Aorta (tissue), 5 donors: ENCODE results near the gene FTO. TPM values are rescaled to one million over a fixed set of nuclear protein-coding genes. Genes with fewer than 3 reads are reported as not detected.

ENCODE experiments used
- ATAC-seq: fragments of 200-7000 bp; cut with Tn5 transposase; one replicate; pipeline ENCODE4 v1.9.1; 2022; ENCODE audit warnings: moderate library complexity; ENCODE audit not compliant: low FRiP score
- DNase-seq, 2 donors: peaks; one replicate each; pipeline ENCODE4 v3.0.0-alpha.2; 2020
- H3K27ac ChIP-seq, 2 donors: one replicate each; pipeline ENCODE4 v1.5.1; 2013; ENCODE audit warnings: low read length in 2 of 2, mild to moderate bottlenecking in 2 of 2, moderate library complexity in 2 of 2, control low read depth in 1 of 2, inconsistent platforms in 1 of 2, low read depth in 1 of 2
- H3K27me3 ChIP-seq, 2 donors: one replicate each; pipeline ENCODE4 v1.6.1; 2013; ENCODE audit warnings: control low read depth in 1 of 2, low read length in 1 of 2, mild to moderate bottlenecking in 1 of 2, moderate library complexity in 1 of 2; ENCODE audit not compliant: insufficient read depth in 2 of 2, control insufficient read depth in 1 of 2
- H3K36me3 ChIP-seq, 2 donors: one replicate each; pipeline ENCODE4 v1.6.1; 2013; ENCODE audit warnings: control low read depth in 1 of 2, low read length in 1 of 2, mild to moderate bottlenecking in 1 of 2; ENCODE audit not compliant: insufficient read depth in 2 of 2, control insufficient read depth in 1 of 2
- H3K4me1 ChIP-seq, 2 donors: one replicate each; pipeline ENCODE4 v1.6.1; 2013; ENCODE audit warnings: low read length in 2 of 2, control low read depth in 1 of 2, mild to moderate bottlenecking in 1 of 2, moderate library complexity in 1 of 2; ENCODE audit not compliant: insufficient read depth in 2 of 2, control insufficient read depth in 1 of 2
- H3K4me3 ChIP-seq, 2 donors: one replicate each; pipeline ENCODE4 v1.5.1; 2013; ENCODE audit warnings: low read length in 2 of 2, control low read depth in 1 of 2, mild to moderate bottlenecking in 1 of 2
- H3K9me3 ChIP-seq: one replicate; pipeline ENCODE4 v1.6.1; 2013; ENCODE audit warnings: mild to moderate bottlenecking, low read length; ENCODE audit not compliant: control insufficient read depth
- WGBS, 2 donors: extraction: QIAGEN DNeasy Blood & Tissue Kit; methylation state at CpG; one replicate each; pipeline ENCODE4 v1.1.7; 2013; 5-methylcytosine and 5-hydroxymethylcytosine counted together
- intact Hi-C, 2 donors: fragments of 100-400 bp; cut with DNase I; formaldehyde crosslinking; loops; one replicate each; pipeline versions ENCODE4 v1.14.2 to v1.15.0; 2022
- polyA plus RNA-seq, 2 donors: library from polyadenylated mRNA; stranded (reverse); fragments of 200-250 nt; gene quantifications; one replicate each; pipeline ENCODE4 v1.2.3, GENCODE V29; 2013
- total RNA-seq, 2 donors: library from RNA; stranded (reverse); fragmentation: NEBNext Ultra II Directional; extraction: Animal tissue kit (Norgen Biotek cat#: 25700); gene quantifications; one replicate each; pipeline ENCODE4 v1.2.1, GENCODE V29; 2021
- donor health status: healthy with polysubstance abuse.
- donor health status: Bipolar disorder and iron deficiency.
- donor health status: DM: no; HTN: no; CAD: no.
- donor health status: DM: no; HTN: no; CAD: no.
- donor health status: DM: yes; HTN: yes; CAD: no.

FTO gene
- total and polyA plus RNA-seq, 4 donors = 17.9 to 97.7 (median 55.6) TPM

- Histone ChIP-seq H3K36me3 (peaks cover 0 to 2% of the 10 kb centered on the region in 2 donors), H3K4me1 (no peaks in the 10 kb centered on the region), H3K27ac (no peak overlapping the region), H3K4me3 (no peak overlapping the region), H3K9me3 (no peaks in the 10 kb centered on the region), H3K27me3 (no peaks in the 10 kb centered on the region)
- intact Hi-C loops = no loop called here
- 59 to 66% methylated on average over 4 of the region's 4 CpGs for WGBS, 2 donors
- ATAC-seq (no peak), DNase-seq (no peak)
These were observed 362.6 kb downstream of the FTO start for GRCh38 chr16:54066451-54067105.

GRCh38 chr16:54067322-54068065 is 363.5 kb downstream of the FTO start:
- Histone ChIP-seq H3K4me3 (no peak overlapping the region), H3K27ac (no peak overlapping the region), H3K4me1 (no peaks in the 10 kb centered on the region), H3K9me3 (no peaks in the 10 kb centered on the region), H3K36me3 (peaks cover 0 to 2% of the 10 kb centered on the region in 2 donors), H3K27me3 (no peaks in the 10 kb centered on the region)
- intact Hi-C loops = no loop called here
- DNase-seq (no peak), ATAC-seq (no peak)
- 90 to 93% methylated on average over 8 of the region's 8 CpGs for WGBS, 2 donors

GRCh38 chr16:54068212-54068611 is 364.3 kb downstream of the FTO start:
- intact Hi-C loops = no loop called here
- H3K4me1 ChIP-seq = no peaks in the 10 kb centered on the region
- H3K27me3 ChIP-seq = no peaks in the 10 kb centered on the region
- no peak overlapping the region for H3K27ac ChIP-seq
- H3K9me3 ChIP-seq = no peaks in the 10 kb centered on the region
- DNase-seq (no peak), ATAC-seq (no peak)
- WGBS, 2 donors = 67 to 98% methylated on average over 2 of the region's 2 CpGs
- H3K4me3 ChIP-seq = no peak overlapping the region
- H3K36me3 ChIP-seq = peaks cover 0 to 2% of the 10 kb centered on the region in 2 donors

- no peak overlapping the region for H3K4me3 ChIP-seq
- 93 to 99% methylated on average over 3 of the region's 3 CpGs for WGBS, 2 donors
- no peaks in the 10 kb centered on the region for H3K4me1 ChIP-seq
- DNase-seq (no peak), ATAC-seq (no peak)
- H3K27me3 ChIP-seq = no peaks in the 10 kb centered on the region
- peaks cover 0 to 2% of the 10 kb centered on the region in 2 donors for H3K36me3 ChIP-seq
- H3K27ac ChIP-seq = no peak overlapping the region
- no peaks in the 10 kb centered on the region for H3K9me3 ChIP-seq
- intact Hi-C loops = no loop called here
These were observed 365.8 kb downstream of the FTO start for GRCh38 chr16:54069601-54070239.

GRCh38 chr16:54070789-54071343 is 366.9 kb downstream of the FTO start:
- WGBS, 2 donors = 91 to 93% methylated on average over 2 of the region's 2 CpGs
- intact Hi-C loops = no loop called here
- Histone ChIP-seq H3K4me3 (no peak overlapping the region), H3K36me3 (peaks cover 0 to 2% of the 10 kb centered on the region in 2 donors), H3K27me3 (no peaks in the 10 kb centered on the region), H3K4me1 (no peaks in the 10 kb centered on the region), H3K27ac (no peak overlapping the region), H3K9me3 (no peaks in the 10 kb centered on the region)
- DNase-seq (no peak), ATAC-seq (no peak)

- Histone ChIP-seq H3K36me3 (peaks cover 0 to 2% of the 10 kb centered on the region in 2 donors), H3K9me3 (no peaks in the 10 kb centered on the region), H3K27ac (no peak overlapping the region)
These were observed 367.6 kb downstream of the FTO start for GRCh38 chr16:54071514-54071913.

GRCh38 chr16:54072237-54072636 is 368.3 kb downstream of the FTO start:
- DNase-seq = no peak
- Histone ChIP-seq H3K9me3 (no peaks in the 10 kb centered on the region), H3K27me3 (no peaks in the 10 kb centered on the region), H3K36me3 (peaks cover 0 to 2% of the 10 kb centered on the region in 2 donors), H3K27ac (no peak overlapping the region), H3K4me3 (no peak overlapping the region), H3K4me1 (no peaks in the 10 kb centered on the region)
- intact Hi-C loops = no loop called here
- 91 to 93% methylated on average over 6 of the region's 6 CpGs for WGBS, 2 donors
- ATAC-seq = no peak

More at GRCh38 chr16:54071514-54071913, 367.6 kb downstream of the FTO start:
- no peaks in the 10 kb centered on the region for H3K27me3 ChIP-seq
- ATAC-seq (no peak), DNase-seq (no peak)
- H3K4me3 ChIP-seq = no peak overlapping the region
- WGBS, 2 donors = 94 to 100% methylated on average over 3 of the region's 3 CpGs
- no peaks in the 10 kb centered on the region for H3K4me1 ChIP-seq
- intact Hi-C loops = no loop called here

- no peak overlapping the region for H3K27ac ChIP-seq
- 67 to 69% methylated on average over 3 of the region's 3 CpGs for WGBS, 2 donors
- peaks cover 0 to 2% of the 10 kb centered on the region in 2 donors for H3K36me3 ChIP-seq
- no peaks in the 10 kb centered on the region for H3K27me3 ChIP-seq
- intact Hi-C loops = no loop called here
- no peaks in the 10 kb centered on the region for H3K9me3 ChIP-seq
- no peak for DNase-seq
- H3K4me3 ChIP-seq = no peak overlapping the region
- H3K4me1 ChIP-seq = no peaks in the 10 kb centered on the region
- ATAC-seq = no peak
These were observed 369.4 kb downstream of the FTO start for GRCh38 chr16:54073356-54073755.
